SK-N-SH (cell line): ENCODE results near the gene PTPRS. TPM values are rescaled to one million over a fixed set of nuclear protein-coding genes. Genes with fewer than 3 reads are reported as not detected.

Experiments
- CTCF ChIA-PET: fragments of 300-600, 350-600 bp; formaldehyde crosslinking; extraction: SDS; loops from one replicate; lab custom pipeline; 2021; lab: Yijun Ruan, JAX
- POLR2A ChIA-PET: fragments of 350-600 bp; sonication (Branson Sonifier 250); formaldehyde crosslinking; extraction: SDS; loops from one replicate; lab custom pipeline; 2020; ENCODE audit warnings: antibody characterized with exemption, inconsistent platforms; lab: Yijun Ruan, JAX
- DNase-seq: peaks from one replicate; pipeline ENCODE4 v3.0.0; 2012
- H2AFZ ChIP-seq: fragments of 200-600 bp; sonication (generic); 2 replicates; pipeline ENCODE4 v1.8.1; 2016; ENCODE audit warnings: antibody characterized with exemption, mild to moderate bottlenecking, low read depth
- H3F3A ChIP-seq: fragments of 200-600 bp; sonication (generic); replicated peaks from 2 replicates; pipeline ENCODE3; 2016; ENCODE audit warnings: antibody characterized with exemption, mild to moderate bottlenecking; ENCODE audit not compliant: insufficient read depth
- H3K27ac ChIP-seq, 2 experiments: fragments of 200-500 bp in 1 of 2; fragments of 200-600 bp in 1 of 2; sonication (Bioruptor generic) in 1 of 2; sonication (generic), shearing (Covaris generic) in 1 of 2; 2 replicates each; pipeline versions ENCODE4 v1.5.1 to v1.6.1; 2014 to 2016; ENCODE audit warnings: low read depth in 2 of 2, inconsistent platforms in 1 of 2, low read length in 1 of 2, mild to moderate bottlenecking in 1 of 2, mixed read lengths in 1 of 2
- H3K27me3 ChIP-seq: fragments of 200-600 bp; sonication (generic), shearing (Covaris generic); 2 replicates; pipeline ENCODE4 v1.6.1; 2016; ENCODE audit warnings: mixed run types; ENCODE audit not compliant: insufficient read depth
- H3K36me3 ChIP-seq, 2 experiments: fragments of 200-500 bp in 1 of 2; fragments of 200-600 bp in 1 of 2; sonication (Bioruptor generic) in 1 of 2; sonication (generic) in 1 of 2; replicated peaks in 1 of 2; 2 replicates each; pipeline versions ENCODE3 to v1.5.1; 2014 to 2016; ENCODE audit warnings: low read length in 1 of 2, mild to moderate bottlenecking in 1 of 2; ENCODE audit not compliant: insufficient read depth in 2 of 2, control insufficient read depth in 1 of 2
- H3K4me1 ChIP-seq, 2 experiments: fragments of 200-500 bp in 1 of 2; fragments of 200-600 bp in 1 of 2; sonication (Bioruptor generic) in 1 of 2; sonication (generic), shearing (Covaris generic) in 1 of 2; 2 replicates each; pipeline versions ENCODE4 v1.5.1 to v1.6.1; 2014 to 2016; ENCODE audit warnings: low read depth in 1 of 2, low read length in 1 of 2, mixed run types in 1 of 2; ENCODE audit not compliant: insufficient read depth in 2 of 2, control insufficient read depth in 1 of 2
- H3K4me2 ChIP-seq: fragments of 200-600 bp; sonication (generic), shearing (Covaris generic); 2 replicates; pipeline ENCODE4 v1.6.1; 2017; ENCODE audit warnings: mixed run types
- H3K4me3 ChIP-seq, 2 experiments: fragments of 200-500 bp in 1 of 2; fragments of 200-600 bp in 1 of 2; sonication (Bioruptor generic) in 1 of 2; sonication (generic), shearing (Covaris generic) in 1 of 2; 2 replicates each; pipeline versions ENCODE4 v1.5.1 to v1.8.1; 2014 to 2016; ENCODE audit warnings: low read depth in 2 of 2, inconsistent platforms in 1 of 2, low read length in 1 of 2, mild to moderate bottlenecking in 1 of 2, mixed read lengths in 1 of 2, moderate library complexity in 1 of 2
- H3K79me2 ChIP-seq: fragments of 200-600 bp; sonication (generic); 2 replicates; pipeline ENCODE4 v1.8.1; 2017; ENCODE audit warnings: mild to moderate bottlenecking; ENCODE audit not compliant: insufficient read depth
- H3K9ac ChIP-seq: fragments of 200-600 bp; sonication (generic); 2 replicates; pipeline ENCODE4 v1.6.1; 2017; ENCODE audit warnings: mixed run types
- H3K9me2 ChIP-seq: fragments of 200-600 bp; sonication (generic); 2 replicates; pipeline ENCODE4 v1.6.1; 2017; ENCODE audit warnings: mixed run types
- H3K9me3 ChIP-seq: fragments of 200-600 bp; sonication (generic); 2 replicates; pipeline ENCODE4 v1.6.1; 2017; ENCODE audit warnings: mixed run types, mild to moderate bottlenecking, moderate library complexity
- H4K20me1 ChIP-seq: fragments of 200-600 bp; sonication (generic); 2 replicates; pipeline ENCODE4 v1.6.1; 2017; ENCODE audit warnings: mild to moderate bottlenecking, mixed run types; ENCODE audit not compliant: insufficient read depth
- EP300 ChIP-seq, 2 experiments: IDR thresholded peaks; 2 replicates each; pipeline versions ENCODE4 v1.4.0 to v1.6.1; 2012; ENCODE audit warnings: borderline replicate concordance in 1 of 2, low read depth in 1 of 2, low read length in 1 of 2
- EZH2phosphoT487 ChIP-seq: fragments of 200-600 bp; sonication (generic); IDR thresholded peaks from 2 replicates; pipeline ENCODE4 v1.6.1; 2017; ENCODE audit warnings: low read depth, mixed run types, mild to moderate bottlenecking, antibody characterized with exemption, moderate library complexity, borderline replicate concordance
- JUND ChIP-seq: IDR thresholded peaks from 2 replicates; pipeline ENCODE4 v1.4.0; 2012
- NRF1 ChIP-seq: IDR thresholded peaks from 2 replicates; pipeline ENCODE4 v1.6.1; 2012; ENCODE audit warnings: low read depth, mild to moderate bottlenecking, low read length
- RAD21 ChIP-seq: IDR thresholded peaks from 2 replicates; pipeline ENCODE4 v1.6.1; 2012; ENCODE audit warnings: mild to moderate bottlenecking, low read length
- RCOR1 ChIP-seq: fragments of 150-350 bp; IDR thresholded peaks from 2 replicates; pipeline ENCODE4 v1.6.1; 2017; ENCODE audit warnings: antibody characterized with exemption, low read length
- SIN3A ChIP-seq: IDR thresholded peaks from 2 replicates; pipeline ENCODE4 v1.6.1; 2012; ENCODE audit warnings: low read depth, mild to moderate bottlenecking, low read length, moderate library complexity, borderline replicate concordance
- TEAD4 ChIP-seq: IDR thresholded peaks from 2 replicates; pipeline ENCODE4 v1.4.0; 2012; ENCODE audit warnings: mild to moderate bottlenecking, borderline replicate concordance; ENCODE audit not compliant: insufficient read depth
- YY1 ChIP-seq: IDR thresholded peaks from 2 replicates; pipeline ENCODE4 v1.4.0; 2012; ENCODE audit warnings: low read depth, mild to moderate bottlenecking
- WGBS: methylation state at CpG from one replicate; pipeline ENCODE4 v1.1.6; 2017; ENCODE audit warnings: low lambda C conversion rate; 5-methylcytosine and 5-hydroxymethylcytosine counted together
- polyA plus RNA-seq, 3 experiments: library from polyadenylated mRNA; depleted of rRNA; stranded (reverse); fragments of >200 nt; gene quantifications; 2 replicates each; pipeline ENCODE4 v1.2.3, GENCODE V29; 2012
- TF ChIP-seq, protein P1 (sequence below): IDR thresholded peaks from 2 replicates; pipeline ENCODE4 v1.4.0; 2012; ENCODE audit warnings: low read depth
- TF ChIP-seq, protein P2 (sequence below): fragments of 150-350 bp; IDR thresholded peaks from 2 replicates; pipeline ENCODE4 v1.6.1; 2016; ENCODE audit warnings: mild to moderate bottlenecking, low read depth, low read length

PTPRS gene
- polyA plus RNA-seq, 1 of the 3 experiments (the other 2 are of a cell fraction): 91.0 TPM

DNA sequence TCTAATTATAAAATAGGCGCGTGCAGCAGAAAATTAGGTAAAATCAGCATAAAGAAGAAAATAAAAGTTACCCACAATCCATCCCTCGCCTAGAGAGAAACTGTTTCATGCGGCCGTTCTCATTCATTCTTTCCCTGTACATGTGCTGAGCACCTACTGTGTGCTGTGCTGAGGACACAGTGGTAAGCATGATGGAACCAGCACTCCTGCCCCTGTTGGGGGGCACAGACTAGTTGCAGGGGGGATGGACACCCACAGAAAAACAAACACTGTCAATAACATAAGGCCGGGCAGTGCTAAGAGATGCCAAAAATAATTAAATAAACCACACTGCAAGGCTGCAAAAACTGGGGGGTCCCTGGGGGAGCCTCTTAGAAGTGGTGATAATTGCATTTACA is 43.3 kb downstream of the PTPRS start:
- 97% methylated on average over 6 of the region's 6 CpGs for WGBS

DNA sequence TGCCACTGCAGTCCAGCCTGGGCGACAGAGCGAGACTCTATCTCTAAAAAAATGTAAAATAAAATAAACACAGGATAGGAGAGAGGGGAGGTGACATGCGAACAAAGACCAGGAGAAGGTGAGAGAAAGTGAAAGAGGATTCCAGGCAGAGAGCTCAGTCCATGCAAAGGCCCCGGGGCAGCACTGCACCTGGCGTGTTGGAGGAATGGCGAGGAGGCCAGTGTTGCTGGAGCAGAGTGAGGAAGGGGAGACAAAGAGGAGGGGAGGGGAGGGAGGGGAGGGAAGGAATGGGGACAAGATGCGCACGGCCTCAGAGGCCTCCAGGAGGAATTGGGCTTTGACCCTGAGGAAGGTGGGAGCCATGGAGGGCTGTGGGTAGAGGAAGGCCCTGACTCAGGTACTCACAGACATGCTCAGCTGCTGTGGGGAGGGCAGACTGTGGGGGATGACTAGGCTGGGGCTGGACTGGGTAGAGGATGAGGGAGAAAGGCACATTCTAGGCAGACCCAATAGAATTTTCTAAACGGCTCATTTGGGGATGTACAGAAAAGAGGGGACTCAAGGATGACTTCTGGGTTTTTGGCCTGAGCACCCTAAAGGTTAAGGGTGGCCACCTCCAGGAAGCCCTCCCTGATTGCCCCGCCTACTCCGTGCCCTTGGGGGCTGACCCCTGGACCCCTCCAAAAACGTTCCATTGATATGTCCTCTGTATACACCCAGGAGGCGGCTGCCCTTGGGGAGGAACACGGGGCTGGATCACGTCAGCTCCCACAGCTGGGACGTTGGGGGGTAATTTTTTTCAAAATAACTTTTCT is 43.9 kb downstream of the PTPRS start:
- WGBS: 93% methylated on average over 16 of the region's 16 CpGs
- DNase-seq: no peak
- Histone ChIP-seq H3K36me3 (no peaks in the 10 kb centered on the region), H3K4me2 (no peak overlapping the region), H3F3A (peaks cover 3% of the 10 kb centered on the region), H3K27ac (no peak overlapping the region), H3K9me3 (no peaks in the 10 kb centered on the region), H3K9me2 (no peaks in the 10 kb centered on the region), H3K9ac (no peak overlapping the region), H3K4me3 (no peak overlapping the region), H2AFZ (no peak overlapping the region), H3K79me2 (peaks cover 9% of the 10 kb centered on the region), H3K27me3 (no peaks in the 10 kb centered on the region), H3K4me1 (peaks cover 3 to 16% of the 10 kb centered on the region in 2 experiments; a peak in 1 of 4 replicates), H4K20me1 (peaks cover 9% of the 10 kb centered on the region)
- POLR2A ChIA-PET: no interaction called here
- CTCF ChIA-PET: no interaction called here
- TF ChIP-seq EZH2phosphoT487: no peak
- TF ChIP-seq, all 33 proteins: peak for 0

More for the DNA sequence above, 43.3 kb downstream of the PTPRS start:
- Histone ChIP-seq H3K27me3 (no peaks in the 10 kb centered on the region), H3K4me3 (no peak overlapping the region), H2AFZ (no peak overlapping the region), H3K9me3 (no peaks in the 10 kb centered on the region), H3K4me2 (no peak overlapping the region), H3K4me1 (peaks cover 0 to 10% of the 10 kb centered on the region in 2 experiments; a peak in 1 of 4 replicates), H3K36me3 (no peaks in the 10 kb centered on the region), H3F3A (peaks cover 3% of the 10 kb centered on the region), H4K20me1 (peaks cover 3% of the 10 kb centered on the region), H3K27ac (no peak overlapping the region), H3K79me2 (peaks cover 3% of the 10 kb centered on the region), H3K9me2 (no peaks in the 10 kb centered on the region), H3K9ac (no peak overlapping the region)
- CTCF ChIA-PET: no interaction called here
- TF ChIP-seq RAD21: no peak
- TF ChIP-seq, protein P1, sequence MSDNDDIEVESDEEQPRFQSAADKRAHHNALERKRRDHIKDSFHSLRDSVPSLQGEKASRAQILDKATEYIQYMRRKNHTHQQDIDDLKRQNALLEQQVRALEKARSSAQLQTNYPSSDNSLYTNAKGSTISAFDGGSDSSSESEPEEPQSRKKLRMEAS: no peak
- TF ChIP-seq JUND: no peak
- no peak for TF ChIP-seq EP300 (IDR thresholded peaks at IDR 0.05; ENCODE audit: borderline replicate concordance in 1 of 2, low read depth in 1 of 2, low read length in 1 of 2)
- no peak for TF ChIP-seq RCOR1
- TF ChIP-seq TEAD4: no peak
- no peak for TF ChIP-seq NRF1
- TF ChIP-seq YY1: no peak
- no peak for TF ChIP-seq SIN3A
- TF ChIP-seq, protein P2, sequence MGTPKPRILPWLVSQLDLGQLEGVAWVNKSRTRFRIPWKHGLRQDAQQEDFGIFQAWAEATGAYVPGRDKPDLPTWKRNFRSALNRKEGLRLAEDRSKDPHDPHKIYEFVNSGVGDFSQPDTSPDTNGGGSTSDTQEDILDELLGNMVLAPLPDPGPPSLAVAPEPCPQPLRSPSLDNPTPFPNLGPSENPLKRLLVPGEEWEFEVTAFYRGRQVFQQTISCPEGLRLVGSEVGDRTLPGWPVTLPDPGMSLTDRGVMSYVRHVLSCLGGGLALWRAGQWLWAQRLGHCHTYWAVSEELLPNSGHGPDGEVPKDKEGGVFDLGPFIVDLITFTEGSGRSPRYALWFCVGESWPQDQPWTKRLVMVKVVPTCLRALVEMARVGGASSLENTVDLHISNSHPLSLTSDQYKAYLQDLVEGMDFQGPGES: no peak
- no peak for TF ChIP-seq EZH2phosphoT487
- no peak for DNase-seq
- POLR2A ChIA-PET: no interaction called here
